Stimulated activated CD4-positive, alpha-beta T cell treated with anti-CD3 and anti-CD28 coated beads, Interleukin-4, amount 100 ng/mL, for 24 hours (primary cell): Measurements from ENCODE around the gene CGB3.

Experiments
- DNase-seq: peaks from one replicate; pipeline ENCODE4 v3.0.0-alpha.2; 2020

Gene CGB3

DNA sequence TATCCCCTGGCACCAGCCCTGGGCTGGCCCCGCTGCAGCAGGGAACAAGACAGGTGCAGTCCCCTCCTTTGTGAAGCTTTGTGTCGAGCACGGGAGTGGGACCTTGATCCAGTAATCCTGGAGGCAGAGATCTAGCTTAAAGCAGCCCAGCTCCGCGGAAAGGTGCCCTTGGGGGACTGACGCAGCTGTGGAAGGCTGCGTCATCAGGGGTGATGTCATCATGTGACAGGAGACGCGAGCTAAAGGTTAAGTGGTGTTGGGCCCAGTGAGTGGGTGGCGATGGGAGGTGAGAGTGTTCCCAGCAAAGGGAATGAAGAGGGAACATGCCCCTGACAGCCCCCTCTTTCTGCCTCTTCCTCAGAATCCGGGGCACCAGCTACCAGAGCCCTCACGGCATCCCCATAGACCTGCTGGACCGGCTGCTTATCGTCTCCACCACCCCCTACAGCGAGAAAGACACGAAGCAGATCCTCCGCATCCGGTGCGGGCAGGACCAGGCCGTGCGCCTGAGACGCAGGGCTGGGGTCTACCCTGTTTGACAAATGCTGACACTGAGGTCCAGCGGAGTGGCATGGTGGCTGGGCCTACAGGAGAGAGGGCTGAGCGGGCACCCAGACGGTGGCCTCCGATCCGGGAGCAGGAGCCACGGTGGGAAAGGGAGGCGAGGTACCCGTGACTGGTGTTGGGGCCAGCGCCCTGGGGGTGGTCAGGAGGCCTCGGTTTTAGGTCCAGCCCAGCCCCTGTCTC is 9.8 kb downstream of the CGB3 start:
- DNase-seq = no peak

DNA sequence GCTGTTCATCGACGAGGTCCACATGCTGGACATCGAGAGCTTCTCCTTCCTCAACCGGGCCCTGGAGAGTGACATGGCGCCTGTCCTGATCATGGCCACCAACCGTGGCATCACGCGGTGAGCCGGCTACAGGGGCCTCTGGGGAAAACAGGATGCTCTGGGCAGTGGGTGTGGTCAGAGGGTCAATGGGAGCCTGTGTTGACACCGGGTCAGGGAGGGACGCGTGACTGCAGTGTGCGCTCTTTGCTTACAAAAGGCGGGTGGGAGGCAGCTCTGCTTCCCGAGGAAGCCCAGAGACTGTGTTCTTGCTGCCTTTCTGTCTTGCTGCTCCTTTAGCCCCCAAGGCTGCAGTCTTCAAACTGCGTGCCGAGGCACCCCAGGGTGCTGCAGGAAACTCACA is 12.9 kb downstream of the CGB3 start:
- DNase-seq = no peak

DNA sequence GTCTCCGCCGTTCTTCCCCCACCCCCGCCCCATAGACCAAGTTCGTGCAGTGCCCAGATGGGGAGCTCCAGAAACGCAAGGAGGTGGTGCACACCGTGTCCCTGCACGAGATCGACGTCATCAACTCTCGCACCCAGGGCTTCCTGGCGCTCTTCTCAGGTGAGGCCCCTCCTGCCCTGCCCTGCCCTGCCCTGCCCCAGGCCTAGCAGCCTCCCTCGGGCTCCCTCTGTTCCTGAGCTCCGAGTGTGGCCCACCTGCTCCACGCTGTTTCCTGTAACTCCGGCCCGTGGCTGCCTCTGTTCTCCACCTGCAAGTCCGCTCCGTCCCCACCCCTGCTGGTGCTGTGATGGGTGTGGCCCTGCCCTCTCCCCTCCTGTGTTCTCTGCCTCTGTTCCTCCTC is 13.7 kb downstream of the CGB3 start:
- DNase-seq = no peak

DNA sequence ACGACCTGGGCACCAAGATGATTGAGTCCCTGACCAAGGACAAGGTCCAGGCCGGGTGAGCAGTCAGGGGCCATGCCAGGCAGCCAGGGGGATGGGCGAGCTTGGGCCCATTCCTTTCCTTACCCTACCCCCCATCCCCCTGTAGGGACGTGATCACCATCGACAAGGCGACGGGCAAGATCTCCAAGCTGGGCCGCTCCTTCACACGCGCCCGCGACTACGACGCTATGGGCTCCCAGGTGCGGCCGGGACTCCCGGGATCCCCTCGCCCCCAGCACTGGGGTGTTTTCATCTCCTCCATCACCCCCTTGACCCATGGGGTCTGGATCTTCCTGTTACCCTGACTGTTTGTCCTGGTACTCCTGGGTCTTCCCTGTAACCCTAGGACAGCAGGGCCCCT is 14.3 kb downstream of the CGB3 start:
- no peak for DNase-seq

DNA sequence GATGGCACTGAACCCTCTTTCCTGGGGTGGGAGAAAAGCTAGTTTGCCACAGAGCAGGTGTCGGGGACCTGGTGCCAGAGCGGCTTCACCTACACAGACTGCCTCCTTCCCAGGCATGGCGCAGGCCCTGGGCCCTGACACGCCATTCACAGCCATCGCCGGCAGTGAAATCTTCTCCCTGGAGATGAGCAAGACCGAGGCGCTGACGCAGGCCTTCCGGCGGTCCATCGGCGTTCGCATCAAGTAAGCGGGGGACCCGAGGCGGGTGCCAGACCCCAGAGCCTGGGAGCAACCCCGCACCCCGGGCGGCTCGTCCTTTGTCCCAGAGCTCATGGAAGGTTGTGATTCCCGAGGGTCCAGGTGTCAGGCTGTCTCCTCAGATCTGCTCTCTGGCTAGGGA is 17.2 kb downstream of the CGB3 start:
- DNase-seq = no peak

DNA sequence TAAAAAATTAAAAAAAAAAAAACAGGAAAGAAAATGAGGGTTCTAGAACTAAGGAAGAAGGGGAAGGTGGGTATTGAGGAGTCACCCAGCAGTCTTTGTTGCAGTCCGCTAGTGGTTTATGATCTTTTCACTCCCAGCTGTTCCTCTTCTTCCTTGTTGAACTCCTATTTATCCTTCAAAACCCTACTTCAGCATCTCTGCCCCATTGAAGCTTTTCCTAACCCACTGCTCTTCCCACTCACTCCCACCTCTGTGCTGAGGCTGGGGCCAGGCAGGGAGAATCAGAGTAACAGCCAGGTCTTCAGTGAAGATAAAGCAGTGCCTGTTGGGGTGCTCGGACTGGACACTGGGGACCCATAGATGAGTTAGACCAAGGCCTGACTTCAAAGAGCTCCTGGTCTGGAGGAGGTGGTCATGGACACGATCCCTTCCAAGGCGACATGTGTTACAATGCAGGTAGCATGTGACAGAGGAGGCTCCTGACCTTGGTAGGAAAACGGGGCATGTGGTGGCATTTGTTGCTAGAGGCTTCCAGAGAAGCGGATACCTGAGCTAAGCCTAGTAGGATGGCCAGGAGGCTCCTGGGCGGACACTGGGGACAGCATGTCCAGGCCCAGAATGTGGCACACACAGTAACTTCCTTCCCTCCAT is 19.0 kb downstream of the CGB3 start:
- no peak for DNase-seq

DNA sequence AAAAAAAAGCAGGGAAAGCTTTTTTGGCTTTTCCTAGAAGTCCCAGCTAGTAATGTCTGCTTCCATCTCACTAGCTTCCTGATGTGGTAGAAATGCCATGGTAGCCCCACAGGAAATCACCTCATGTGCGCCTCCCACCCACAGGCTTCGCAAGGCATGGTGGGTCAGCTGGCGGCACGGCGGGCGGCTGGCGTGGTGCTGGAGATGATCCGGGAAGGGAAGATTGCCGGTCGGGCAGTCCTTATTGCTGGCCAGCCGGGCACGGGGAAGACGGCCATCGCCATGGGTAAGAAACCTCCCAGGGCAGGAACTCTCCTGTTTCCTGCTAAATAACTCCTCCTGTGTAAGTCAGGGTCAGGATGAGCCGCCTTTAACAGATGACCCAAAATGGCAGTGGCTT is 20.0 kb downstream of the CGB3 start:
- no peak for DNase-seq

DNA sequence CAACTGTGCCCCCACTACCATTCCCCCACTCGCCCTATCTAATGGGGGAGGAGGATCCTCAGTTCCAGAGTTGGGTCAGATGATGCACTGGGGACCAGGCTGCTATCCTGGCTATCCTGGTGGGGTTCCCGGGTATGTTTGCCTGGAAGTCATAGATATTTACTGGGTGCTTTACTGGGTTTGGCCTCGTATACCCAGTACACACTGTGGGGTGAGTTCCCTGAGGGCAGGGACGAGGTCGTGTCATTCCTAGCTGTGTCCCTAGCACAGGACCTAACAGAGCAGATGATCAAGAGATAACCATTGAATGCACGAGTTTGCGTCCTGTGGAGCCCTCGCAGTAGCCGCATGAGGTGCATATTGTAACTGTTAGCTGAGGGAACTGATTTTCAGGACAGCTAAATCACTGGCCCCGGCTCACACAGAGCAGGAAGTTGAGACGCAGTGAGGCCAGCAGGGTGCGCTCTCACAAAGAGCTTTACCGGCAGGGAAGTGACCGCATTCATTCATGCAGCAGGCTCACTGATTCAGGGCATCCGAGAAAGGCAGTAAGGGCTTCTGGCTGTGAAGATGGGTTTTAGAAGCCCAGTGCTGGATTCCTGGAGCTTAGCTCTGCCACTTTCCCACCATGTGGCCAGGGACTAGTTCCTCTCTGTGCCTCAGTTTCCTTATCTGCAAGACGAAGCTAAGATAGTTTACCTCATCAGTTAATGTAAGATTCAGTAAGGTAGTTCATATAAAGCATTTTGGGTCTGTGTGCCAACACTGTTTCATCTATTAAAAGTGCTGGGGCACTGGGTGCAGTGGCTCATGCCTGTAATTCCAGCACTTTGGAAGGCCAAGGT is 24.4 kb downstream of the CGB3 start:
- peak; percentile 69 for DNase-seq

DNA sequence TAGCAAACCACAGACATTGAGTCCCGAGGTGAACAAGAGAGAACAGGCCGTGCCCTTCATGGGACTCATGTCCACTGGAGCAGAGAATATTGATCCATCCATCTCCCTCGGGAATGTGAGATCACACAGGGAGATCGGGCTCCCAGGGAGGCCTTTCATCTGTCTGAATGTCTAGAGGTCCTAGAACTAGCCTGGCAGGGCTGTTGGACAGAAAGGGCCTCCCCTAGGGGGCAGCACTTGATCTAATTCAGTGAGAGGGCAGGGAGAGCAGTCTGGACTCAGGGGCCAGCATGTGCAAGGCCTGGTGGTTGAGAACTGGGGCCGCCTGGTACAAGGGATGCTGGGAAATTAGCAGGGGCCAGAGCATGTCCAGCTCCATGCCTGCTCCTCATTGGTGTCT is 26.2 kb downstream of the CGB3 start:
- DNase-seq = peak; percentile 55

DNA sequence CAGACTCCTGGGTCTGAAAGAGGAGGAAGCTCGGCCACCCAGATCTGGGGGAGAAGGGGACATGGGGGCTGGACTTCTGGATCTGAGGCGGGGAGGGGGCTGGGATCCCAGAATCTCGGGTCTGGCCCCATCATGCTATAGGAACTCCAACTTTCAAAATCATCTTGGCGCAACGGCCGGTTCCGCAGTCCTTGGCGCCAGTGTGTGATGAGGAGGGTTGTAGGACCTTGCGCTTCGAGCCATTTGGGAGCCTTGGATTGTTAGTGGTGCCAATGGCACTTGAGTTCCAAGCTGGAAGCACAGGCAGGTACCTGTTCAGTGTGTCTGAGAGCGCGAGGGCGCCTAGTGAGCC is 30.1 kb downstream of the CGB3 start:
- no peak for DNase-seq

DNA sequence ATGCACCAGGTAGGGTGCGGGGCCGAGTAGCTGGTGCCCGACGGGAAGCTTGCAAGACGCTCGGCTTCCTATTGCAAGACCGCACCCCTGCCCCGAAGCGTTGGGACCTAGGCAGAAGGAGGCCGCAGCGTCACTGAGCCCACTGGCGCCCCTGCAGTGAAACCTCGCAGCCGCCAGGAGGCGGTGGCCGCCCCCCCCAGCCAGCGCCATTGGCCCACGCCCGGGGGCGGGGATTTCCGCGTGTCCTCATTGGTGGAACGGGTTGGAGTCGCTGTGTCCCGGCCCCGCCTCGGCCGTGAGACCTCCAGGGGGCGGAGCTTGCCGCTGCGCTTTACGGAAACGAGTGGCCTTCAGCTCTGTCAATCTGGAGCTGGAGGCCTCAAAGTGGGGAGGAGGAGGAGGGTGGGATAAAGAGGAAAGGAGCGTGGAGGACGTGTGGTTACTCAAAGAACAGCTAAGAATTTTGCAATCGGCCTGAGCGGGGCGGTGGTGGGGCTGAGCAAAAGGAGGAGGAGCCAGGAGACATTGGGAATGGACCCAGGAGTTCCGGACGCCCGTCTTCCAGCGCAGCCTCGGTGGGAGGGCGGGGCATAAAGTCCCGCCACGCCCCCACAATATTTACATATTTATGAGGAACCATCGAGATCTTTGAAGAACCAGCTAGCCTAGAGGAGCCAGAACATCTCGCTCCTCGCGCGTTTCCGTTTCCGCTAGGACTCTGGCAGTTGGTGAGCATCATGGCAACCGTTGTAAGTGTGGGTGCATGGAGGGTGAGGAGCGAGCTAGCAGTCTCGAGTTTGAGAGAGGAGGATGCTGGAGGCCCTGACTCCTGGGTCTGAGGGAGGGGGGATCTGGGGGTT is 30.7 kb downstream of the CGB3 start, which contains the start of the genes GYS1 and RUVBL2:
GYS1 (minus strand) TSS at position 135 of the 860 bp plus-strand sequence. CDS start 197 bp downstream, outside the sequence.
RUVBL2 (plus strand) TSS at position 713 of the 860 bp plus-strand sequence; CDS start at position 738, 25 bp downstream.
- DNase-seq = peak; percentile 99

DNA sequence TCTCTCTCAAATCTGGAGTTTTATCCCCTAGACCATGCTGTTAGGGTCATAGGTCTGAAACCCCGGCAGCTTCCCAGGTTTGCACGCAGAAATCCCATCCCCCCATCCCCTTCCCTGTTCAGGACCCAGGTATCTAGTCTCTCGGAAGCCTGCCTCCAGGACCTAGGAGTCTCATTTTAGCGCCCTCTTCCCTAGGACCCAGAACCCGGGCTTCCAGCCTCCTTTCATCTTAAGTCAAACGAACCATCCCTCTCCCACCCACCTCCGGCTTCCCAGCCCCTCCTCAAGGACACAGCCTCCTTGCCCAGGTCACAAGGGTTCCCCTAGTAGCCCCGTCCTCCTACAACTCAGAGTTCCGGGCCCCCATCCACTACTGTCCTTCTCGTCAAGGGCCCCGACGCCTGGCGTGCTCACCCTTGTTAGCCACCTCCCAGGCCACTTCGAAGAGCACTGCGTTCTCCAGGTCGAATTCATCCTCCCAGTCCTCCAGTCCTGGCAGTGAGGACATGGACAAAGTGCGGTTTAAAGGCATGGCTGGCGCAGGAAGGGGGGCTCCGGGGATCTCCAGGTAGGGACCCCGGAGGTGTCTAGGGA is 31.5 kb downstream of the CGB3 start:
- DNase-seq = peak; percentile 23

DNA sequence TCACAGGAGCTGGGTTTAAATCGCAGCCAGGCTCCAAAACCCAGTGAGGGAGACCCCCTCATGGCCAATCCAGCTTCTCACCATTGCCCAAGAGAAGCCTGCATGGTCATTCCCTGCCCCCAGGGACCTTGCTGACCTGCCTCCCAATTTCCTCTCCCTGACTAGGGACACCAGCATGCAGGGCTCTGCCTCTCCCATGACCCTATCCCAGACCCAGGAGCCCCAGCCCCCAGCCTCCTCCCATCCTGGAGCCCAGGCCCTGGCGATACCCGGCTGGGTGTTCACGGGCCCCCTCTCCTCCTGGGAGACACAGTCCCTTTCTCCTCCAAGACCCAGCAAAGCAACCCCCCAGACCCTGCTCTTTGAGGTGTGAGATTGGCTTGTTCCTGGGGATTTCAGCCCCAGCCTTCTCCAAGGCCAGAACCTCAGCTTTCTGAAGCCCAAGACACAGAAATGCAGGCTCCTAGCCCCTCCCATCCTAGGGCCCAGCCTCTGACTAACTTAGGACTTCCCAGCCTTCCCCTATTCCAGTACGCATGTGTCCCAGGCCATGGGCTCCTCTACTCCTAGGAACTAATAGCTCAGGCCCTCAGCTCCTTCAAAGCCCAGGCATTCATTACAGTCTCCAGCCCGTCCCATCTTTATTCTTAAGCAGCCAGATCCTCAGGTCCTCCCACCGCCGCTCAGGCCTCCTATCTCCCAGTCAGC is 32.1 kb downstream of the CGB3 start:
- DNase-seq = no peak

DNA sequence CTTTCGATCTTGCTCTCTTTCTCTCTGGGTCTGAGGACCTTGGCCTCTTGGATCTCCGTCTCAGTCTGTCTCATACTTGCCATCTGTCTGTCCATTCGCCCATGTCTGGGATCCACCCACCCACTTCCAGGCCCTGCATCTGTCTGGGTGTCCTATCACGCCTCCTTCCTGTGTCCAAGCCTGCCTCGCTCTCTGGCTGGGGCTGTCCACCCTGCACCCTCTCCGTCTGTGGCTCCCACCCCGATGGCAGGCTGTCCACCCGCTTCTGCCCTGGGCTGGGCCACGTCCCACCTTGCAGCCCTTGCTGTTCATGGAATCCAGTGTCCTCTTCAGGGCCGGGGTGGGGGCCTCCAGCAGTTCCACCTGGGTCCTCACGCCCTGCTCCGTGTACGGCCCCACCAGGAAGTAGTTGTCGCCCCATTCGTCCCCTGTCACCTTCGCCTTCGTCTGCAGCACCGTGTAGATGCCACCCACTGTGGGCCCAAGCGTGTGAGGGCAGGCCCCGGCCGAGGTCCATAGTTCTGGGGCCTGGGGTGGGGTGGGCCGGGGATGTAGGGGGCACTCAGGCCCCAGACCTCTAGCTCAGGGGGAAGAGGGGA is 33.0 kb downstream of the CGB3 start:
- no peak for DNase-seq

DNA sequence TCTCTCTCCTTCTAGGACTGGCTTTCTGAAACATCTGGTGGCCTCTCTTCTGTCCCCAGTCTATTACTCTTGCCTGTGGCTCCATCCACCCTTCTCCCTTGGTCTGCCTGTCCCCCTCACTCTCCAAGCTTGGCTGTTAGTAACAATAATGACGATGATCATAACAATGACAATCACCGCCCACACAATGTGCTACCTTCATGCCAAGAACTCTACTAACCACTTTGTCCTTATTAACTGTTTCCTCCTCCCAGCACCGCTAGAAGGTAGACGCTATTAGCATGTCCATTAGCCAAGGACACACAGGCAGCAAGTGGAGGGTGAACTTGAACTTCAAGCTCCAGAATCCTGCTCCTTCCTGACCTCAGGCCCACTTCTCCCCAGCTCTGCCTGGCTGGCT is 33.7 kb downstream of the CGB3 start:
- DNase-seq = no peak

DNA sequence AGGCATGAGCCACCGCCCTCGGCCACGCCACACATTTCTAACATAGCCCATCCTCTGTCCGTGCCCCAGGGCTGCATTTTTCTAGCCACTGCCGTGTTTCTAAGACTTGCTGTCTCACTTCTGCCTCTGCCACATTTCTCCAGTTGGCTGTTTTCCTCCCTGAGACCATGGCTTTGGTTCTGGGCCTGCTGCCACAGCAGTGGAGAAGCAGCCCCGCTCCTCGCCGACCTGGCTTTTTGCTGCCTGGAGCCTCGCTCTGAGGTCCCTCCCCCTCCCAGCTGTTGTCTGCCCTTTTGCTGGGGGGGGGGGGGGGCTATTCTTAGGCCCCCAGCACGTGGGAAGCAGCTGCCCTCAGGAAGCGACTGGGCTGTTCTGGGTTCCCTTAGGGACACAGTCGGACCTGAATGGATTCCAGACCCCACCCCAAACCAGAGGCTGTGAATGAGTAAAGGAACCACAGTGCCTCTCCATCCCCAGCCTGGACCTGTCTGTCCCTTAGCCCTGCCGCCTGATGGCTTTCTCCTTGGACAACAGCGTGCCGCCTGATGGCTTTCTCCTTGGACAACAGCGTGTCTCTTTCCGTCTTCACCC is 34.3 kb downstream of the CGB3 start:
- DNase-seq = no peak

DNA sequence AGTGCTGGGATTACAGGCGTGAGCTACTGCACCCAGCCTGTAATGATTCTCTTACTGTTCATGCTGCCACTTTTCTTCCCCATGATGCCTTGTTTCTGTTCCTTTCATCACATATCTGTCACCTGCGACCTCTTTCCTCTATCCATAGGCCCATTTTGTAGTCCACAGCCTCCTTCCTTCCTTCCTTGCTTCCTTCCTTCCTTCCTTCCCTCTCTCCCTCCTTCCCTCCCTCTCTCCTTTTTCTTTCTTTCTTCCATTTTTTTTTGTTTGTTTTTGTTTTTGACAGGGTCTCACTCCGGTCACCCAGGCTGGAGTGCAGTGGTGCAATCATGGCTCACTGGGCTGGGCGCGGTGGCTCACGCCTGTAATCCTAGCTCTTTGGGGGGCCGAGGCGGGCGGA is 35.3 kb downstream of the CGB3 start:
- DNase-seq = no peak

DNA sequence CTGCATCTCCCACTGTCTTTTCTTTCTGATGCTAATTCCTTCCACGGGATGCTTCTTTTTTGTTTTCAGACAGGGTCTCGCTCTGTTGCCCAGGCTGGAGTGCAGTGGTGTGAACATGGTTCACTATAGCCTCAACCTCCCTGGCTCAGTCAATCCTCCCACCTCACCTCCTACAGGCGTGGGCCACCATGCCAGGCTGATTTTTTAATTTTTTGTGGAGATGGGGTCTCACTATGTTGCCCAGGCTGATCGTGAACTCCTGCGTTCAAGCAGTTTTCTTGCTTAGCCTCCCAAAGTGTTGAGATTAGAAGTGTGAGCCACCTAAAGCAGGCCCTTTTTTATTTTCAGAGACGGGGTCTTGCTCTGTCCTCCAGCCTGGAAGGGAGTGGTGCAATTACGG is 35.8 kb downstream of the CGB3 start:
- DNase-seq = no peak

DNA sequence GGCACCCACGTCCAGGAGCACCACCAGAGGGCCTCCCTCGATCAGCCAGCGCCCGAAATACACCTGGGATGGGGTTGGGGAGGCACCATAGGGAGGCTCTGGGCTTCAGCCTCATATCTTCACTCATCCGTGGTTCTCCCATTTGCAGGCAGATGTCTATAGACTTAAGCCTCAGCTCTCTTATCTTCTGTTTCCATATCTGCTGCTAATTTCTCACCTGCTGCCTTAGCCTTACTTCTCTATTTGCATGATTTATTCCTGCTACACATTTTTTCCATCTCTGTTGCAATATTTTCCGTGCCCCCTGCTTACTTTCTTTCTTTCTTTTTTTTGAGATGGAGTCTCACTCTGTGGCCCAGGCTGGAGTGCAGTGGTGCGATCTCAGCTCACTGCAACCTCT is 36.8 kb downstream of the CGB3 start:
- DNase-seq = no peak

DNA sequence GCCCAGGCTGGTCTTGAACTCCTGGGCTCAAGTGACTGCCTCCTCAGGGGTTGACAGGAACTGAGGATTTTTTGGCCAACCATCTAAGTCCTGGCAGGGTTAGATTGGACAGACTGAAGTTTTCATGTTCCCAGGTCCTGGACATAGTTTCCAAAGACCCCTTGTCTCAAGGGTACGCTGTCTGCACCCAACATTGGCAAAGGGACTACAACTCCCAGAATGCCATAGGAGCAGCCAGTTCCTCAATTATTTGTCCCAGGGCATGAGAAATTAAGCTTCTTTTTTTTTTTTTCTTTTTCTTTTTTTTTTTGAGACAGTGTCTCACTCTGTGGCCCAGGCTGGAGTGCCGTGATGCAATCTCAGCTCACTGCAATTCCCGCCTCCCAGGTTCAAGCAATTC is 37.9 kb downstream of the CGB3 start:
- no peak for DNase-seq

DNA sequence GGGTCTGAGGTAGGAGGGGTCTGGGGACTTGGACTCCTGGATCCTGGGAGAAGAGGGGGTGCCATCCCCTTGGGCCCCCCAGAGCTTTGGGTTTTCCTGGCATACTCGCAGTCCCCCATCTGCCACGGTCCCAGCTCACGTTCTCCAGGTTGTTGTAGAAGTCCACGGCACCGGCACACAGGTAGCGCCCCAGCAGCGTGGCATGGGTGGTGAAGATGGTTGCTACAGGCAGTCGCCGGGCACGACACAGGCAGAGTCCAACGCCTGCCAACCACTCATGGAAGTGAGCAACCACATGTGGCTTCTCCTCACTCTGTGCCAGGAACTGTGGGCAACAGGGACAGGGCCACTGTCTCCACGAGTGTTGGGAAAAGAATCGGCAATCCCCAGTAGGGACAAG is 38.4 kb downstream of the CGB3 start:
- no peak for DNase-seq
